DOHH2 (cell line): Measurements from ENCODE around the gene ST3GAL2.
A peak's percentile ranks its signal among the peaks of the same experiment; 100 is the strongest.
"Not testable (repeated sequence)": the region's sequence is repeated elsewhere in the genome, so short reads cannot be mapped to it uniquely, and the experiment has no call there.

Experiments
- H3F3A ChIP-seq: fragments of 200-600 bp; sonication (generic), shearing (Covaris generic); 2 replicates; pipeline ENCODE4 v1.6.0; 2016; ENCODE audit warnings: antibody characterized with exemption, mild to moderate bottlenecking; ENCODE audit not compliant: control insufficient read depth, insufficient read depth
- H3K27ac ChIP-seq: fragments of 200-600 bp; sonication (generic); 2 replicates; pipeline ENCODE4 v1.5.1; 2014; ENCODE audit warnings: low read depth, mild to moderate bottlenecking, low read length, moderate library complexity
- H3K27me3 ChIP-seq: fragments of 200-600 bp; sonication (generic); 2 replicates; pipeline ENCODE4 v1.6.1; 2014; ENCODE audit warnings: mild to moderate bottlenecking, low read length, mixed read lengths; ENCODE audit not compliant: control insufficient read depth
- H3K36me3 ChIP-seq: fragments of 200-600 bp; sonication (generic); 2 replicates; pipeline ENCODE4 v1.6.1; 2014; ENCODE audit warnings: mild to moderate bottlenecking, low read length, moderate library complexity, mixed read lengths; ENCODE audit not compliant: control insufficient read depth
- H3K4me1 ChIP-seq: fragments of 200-600 bp; sonication (generic); 2 replicates; pipeline ENCODE4 v1.6.1; 2014; ENCODE audit warnings: mild to moderate bottlenecking, low read length, mixed read lengths; ENCODE audit not compliant: control insufficient read depth
- H3K4me2 ChIP-seq: fragments of 200-600 bp; sonication (generic); 2 replicates; pipeline ENCODE4 v1.6.0; 2014; ENCODE audit warnings: mild to moderate bottlenecking, low read length, moderate library complexity
- H3K4me3 ChIP-seq: fragments of 200-600 bp; sonication (generic); 2 replicates; pipeline ENCODE4 v1.5.1; 2014; ENCODE audit warnings: mild to moderate bottlenecking, low read length, mixed read lengths
- H3K79me2 ChIP-seq: fragments of 200-600 bp; sonication (generic); 2 replicates; pipeline ENCODE4 v1.6.1; 2014; ENCODE audit warnings: mild to moderate bottlenecking, low read length, mixed read lengths; ENCODE audit not compliant: control insufficient read depth
- H3K9me2 ChIP-seq: fragments of 200-600 bp; sonication (generic); replicated peaks from 2 replicates; pipeline ENCODE4 v1.6.1; 2014; ENCODE audit warnings: mild to moderate bottlenecking, low read length, mixed read lengths; ENCODE audit not compliant: control insufficient read depth
- H3K9me3 ChIP-seq: fragments of 200-600 bp; sonication (generic); 2 replicates; pipeline ENCODE4 v1.6.1; 2014; ENCODE audit warnings: antibody characterized with exemption, low read length, mixed read lengths; ENCODE audit not compliant: control insufficient read depth, insufficient read depth
- H4K20me1 ChIP-seq: fragments of 200-600 bp; sonication (generic); 2 replicates; pipeline ENCODE4 v1.6.0; 2014; ENCODE audit warnings: low read depth, mild to moderate bottlenecking, antibody characterized with exemption, low read length, moderate library complexity; ENCODE audit not compliant: control insufficient read depth, insufficient read depth
- EZH2phosphoT487 ChIP-seq: fragments of 200-600 bp; sonication (generic); IDR thresholded peaks from 2 replicates; pipeline ENCODE4 v1.6.1; 2017; ENCODE audit warnings: borderline replicate concordance, mild to moderate bottlenecking, antibody characterized with exemption, low read length, moderate library complexity, mixed read lengths
- TF ChIP-seq, protein P1 (sequence below): fragments of 200-600 bp; sonication (generic); IDR thresholded peaks from one replicate; pipeline ENCODE4 v1.5.1; 2014; ENCODE audit warnings: antibody characterized with exemption, mild to moderate bottlenecking, low read depth, low read length; ENCODE audit not compliant: poor library complexity, severe bottlenecking

ST3GAL2 gene

GRCh38 chr16:70418274-70418992 lies 20.5 kb downstream of the ST3GAL2 start:
- Histone ChIP-seq H3K4me1 (peaks cover 71% of the 10 kb centered on the region), H4K20me1 (peaks cover 9% of the 10 kb centered on the region; the same call in 1 of the 2 replicates), H3F3A (0 out of 2 replicates have a peak, but pooled peaks cover 3% of the 10 kb centered on the region), H3K79me2 (peaks cover 95% of the 10 kb centered on the region), H3K9me3 (no peaks in the 10 kb centered on the region), H3K4me3 (peak overlapping the region; percentile 44), H3K4me2 (peak overlapping the region; percentile 81), H3K27ac (peak overlapping the region; percentile 69), H3K27me3 (no peaks in the 10 kb centered on the region), H3K36me3 (peaks cover 30% of the 10 kb centered on the region), H3K9me2 (no peaks in the 10 kb centered on the region)
- TF ChIP-seq EZH2phosphoT487, result no peak
- TF ChIP-seq, protein P1, sequence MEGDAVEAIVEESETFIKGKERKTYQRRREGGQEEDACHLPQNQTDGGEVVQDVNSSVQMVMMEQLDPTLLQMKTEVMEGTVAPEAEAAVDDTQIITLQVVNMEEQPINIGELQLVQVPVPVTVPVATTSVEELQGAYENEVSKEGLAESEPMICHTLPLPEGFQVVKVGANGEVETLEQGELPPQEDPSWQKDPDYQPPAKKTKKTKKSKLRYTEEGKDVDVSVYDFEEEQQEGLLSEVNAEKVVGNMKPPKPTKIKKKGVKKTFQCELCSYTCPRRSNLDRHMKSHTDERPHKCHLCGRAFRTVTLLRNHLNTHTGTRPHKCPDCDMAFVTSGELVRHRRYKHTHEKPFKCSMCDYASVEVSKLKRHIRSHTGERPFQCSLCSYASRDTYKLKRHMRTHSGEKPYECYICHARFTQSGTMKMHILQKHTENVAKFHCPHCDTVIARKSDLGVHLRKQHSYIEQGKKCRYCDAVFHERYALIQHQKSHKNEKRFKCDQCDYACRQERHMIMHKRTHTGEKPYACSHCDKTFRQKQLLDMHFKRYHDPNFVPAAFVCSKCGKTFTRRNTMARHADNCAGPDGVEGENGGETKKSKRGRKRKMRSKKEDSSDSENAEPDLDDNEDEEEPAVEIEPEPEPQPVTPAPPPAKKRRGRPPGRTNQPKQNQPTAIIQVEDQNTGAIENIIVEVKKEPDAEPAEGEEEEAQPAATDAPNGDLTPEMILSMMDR, result no peak

- no peaks in the 10 kb centered on the region for H3K27me3 ChIP-seq
- H3K4me1 ChIP-seq, result peaks cover 67% of the 10 kb centered on the region
- H3K9me2 ChIP-seq, result no peaks in the 10 kb centered on the region
- H3K27ac ChIP-seq, result peak overlapping the region; percentile 69
- H4K20me1 ChIP-seq, result peaks cover 9% of the 10 kb centered on the region; the same call in 1 of the 2 replicates
- no peaks in the 10 kb centered on the region for H3K9me3 ChIP-seq
- peak overlapping the region; percentile 81 for H3K4me2 ChIP-seq
- peak overlapping the region; percentile 44 for H3K4me3 ChIP-seq
- peaks cover 87% of the 10 kb centered on the region for H3K79me2 ChIP-seq
- peaks cover 30% of the 10 kb centered on the region for H3K36me3 ChIP-seq
- TF ChIP-seq EZH2phosphoT487, result no peak
- TF ChIP-seq, protein P1, result peak; percentile 22
- 0 out of 2 replicates have a peak, but pooled peaks cover 3% of the 10 kb centered on the region for H3F3A ChIP-seq
These were observed 21.2 kb downstream of the ST3GAL2 start for GRCh38 chr16:70417661-70418060.

GRCh38 chr16:70416748-70417616 lies 21.9 kb downstream of the ST3GAL2 start:
- Histone ChIP-seq H3K4me1 (peaks cover 61% of the 10 kb centered on the region), H4K20me1 (peaks cover 9% of the 10 kb centered on the region; the same call in 1 of the 2 replicates), H3K36me3 (peaks cover 32% of the 10 kb centered on the region), H3F3A (0 out of 2 replicates have a peak, but pooled peaks cover 3% of the 10 kb centered on the region), H3K27me3 (no peaks in the 10 kb centered on the region), H3K27ac (peak overlapping the region; percentile 69), H3K79me2 (peaks cover 84% of the 10 kb centered on the region), H3K4me3 (peak overlapping the region; percentile 44), H3K4me2 (peak overlapping the region; percentile 81), H3K9me3 (no peaks in the 10 kb centered on the region), H3K9me2 (no peaks in the 10 kb centered on the region)
- TF ChIP-seq EZH2phosphoT487, result no peak
- TF ChIP-seq, protein P1, result no peak

GRCh38 chr16:70413572-70413971 lies 25.3 kb downstream of the ST3GAL2 start:
- not testable (repeated sequence) for H4K20me1 ChIP-seq, H3K9me2 ChIP-seq, H3K4me3 ChIP-seq, H3K27ac ChIP-seq, H3K9me3 ChIP-seq, H3K4me2 ChIP-seq, H3K27me3 ChIP-seq
- H3K36me3 ChIP-seq, result peaks cover 23% of the 10 kb centered on the region
- H3F3A ChIP-seq, result peaks cover 10% of the 10 kb centered on the region
- peaks cover 41% of the 10 kb centered on the region for H3K4me1 ChIP-seq
- H3K79me2 ChIP-seq, result peaks cover 58% of the 10 kb centered on the region
